Esophagus squamous epithelium (tissue), 5 donors: ENCODE measurements around the gene OLFM2. TPM values are rescaled to one million over a fixed set of nuclear protein-coding genes. Genes with fewer than 3 reads are reported as not detected.

ENCODE experiments used
- DNase-seq: peaks from one replicate; lab custom pipeline; 2025; lab: John Stamatoyannopoulos, UW
- H3K27ac ChIP-seq, 4 donors: fragments of 200-600 bp; sonication (generic); one replicate each; pipeline ENCODE4 v1.5.1; 2016 to 2019; ENCODE audit warnings: mild to moderate bottlenecking in 1 of 4
- H3K27me3 ChIP-seq, 4 donors: fragments of 200-600 bp; sonication (generic); 1 replicate in 3 of 4; 2 replicates in 1 of 4; pipeline versions ENCODE4 v1.5.1 to v1.6.0; 2017 to 2021; ENCODE audit warnings: antibody characterized with exemption in 1 of 4
- H3K36me3 ChIP-seq, 3 donors: fragments of 200-600 bp; sonication (generic); one replicate each; pipeline ENCODE4 v1.5.1; 2016 to 2019
- H3K4me1 ChIP-seq, 3 donors: fragments of 200-600 bp; sonication (generic); one replicate each; pipeline ENCODE4 v1.5.1; 2017 to 2019
- H3K4me3 ChIP-seq, 4 donors: fragments of 200-600 bp; sonication (generic); 1 replicate in 3 of 4; 2 replicates in 1 of 4; pipeline ENCODE4 v1.5.1; 2016 to 2019; ENCODE audit warnings: mild to moderate bottlenecking in 2 of 4, moderate library complexity in 1 of 4
- H3K9me3 ChIP-seq, 3 donors: fragments of 200-600 bp; sonication (generic); one replicate each; pipeline ENCODE4 v1.5.1; 2016 to 2019
- CTCF ChIP-seq, 6 experiments: fragments of 450-650 bp in 4 of 6; fragments of 200-600 bp in 2 of 6; sonication (generic) in 2 of 6; IDR thresholded peaks; one replicate each; pipeline ENCODE4 v1.5.1; 2016 to 2019; ENCODE audit warnings: antibody characterized with exemption in 6 of 6, mild to moderate bottlenecking in 4 of 6, moderate library complexity in 4 of 6
- POLR2A ChIP-seq, 4 donors: fragments of 450-650 bp; IDR thresholded peaks; one replicate each; pipeline ENCODE4 v1.6.1; 2017; ENCODE audit warnings: antibody characterized with exemption in 4 of 4, mild to moderate bottlenecking in 4 of 4, moderate library complexity in 3 of 4
- WGBS, 2 donors: methylation state at CpG; one replicate each; pipeline ENCODE4 v1.1.5; 2018; 5-methylcytosine and 5-hydroxymethylcytosine counted together
- intact Hi-C: fragments of 100-400 bp; cut with DNase I; formaldehyde crosslinking; loops from one replicate; pipeline ENCODE4 v1.15.0; 2022
- total RNA-seq, 4 donors: library from RNA; depleted of rRNA; stranded (reverse); fragments of >200 nt; gene quantifications; one replicate each; pipeline ENCODE4 v1.1.0, GENCODE V29; 2016
- donor health status: DM: yes; HTN: yes; CAD: no.

The OLFM2 gene
- total RNA-seq, 4 donors from 2014 or later = 8.6 to 14.6 (median 9.8) TPM

- Histone ChIP-seq H3K4me1 (no peaks in the 10 kb centered on the region), H3K27me3 (no peaks in the 10 kb centered on the region), H3K36me3 (no peaks in the 10 kb centered on the region), H3K27ac (no peak overlapping the region), H3K4me3 (no peak overlapping the region), H3K9me3 (no peaks in the 10 kb centered on the region)
- DNase-seq = no peak
- intact Hi-C loops = no loop called here
- 67 to 69% methylated on average over 12 to 13 of the region's 13 CpGs for WGBS, 2 donors
- no peak for TF ChIP-seq POLR2A (IDR thresholded peaks at IDR 0.05)
- no peak for TF ChIP-seq CTCF (IDR thresholded peaks at IDR 0.05)
These were observed 61.2 kb downstream of the OLFM2 start for GRCh38 chr19:9875031-9875627.

GRCh38 chr19:9872618-9873242, 63.6 kb downstream of the OLFM2 start:
- Histone ChIP-seq H3K36me3 (no peaks in the 10 kb centered on the region), H3K27me3 (no peaks in the 10 kb centered on the region), H3K9me3 (no peaks in the 10 kb centered on the region), H3K4me3 (no peak overlapping the region), H3K4me1 (no peaks in the 10 kb centered on the region), H3K27ac (no peak overlapping the region)
- DNase-seq = no peak
- 90 to 94% methylated on average over 6 to 8 of the region's 8 CpGs for WGBS, 2 donors
- intact Hi-C loops = no loop called here
- TF ChIP-seq CTCF (IDR thresholded peaks at IDR 0.05) (no peak), POLR2A (IDR thresholded peaks at IDR 0.05) (no peak)

- WGBS, 2 donors = 66 to 88% methylated on average over 5 to 13 of the region's 16 CpGs
These were observed 64.5 kb downstream of the OLFM2 start for GRCh38 chr19:9871626-9872338.

GRCh38 chr19:9868983-9869617, 67.2 kb downstream of the OLFM2 start:
- intact Hi-C loops = no loop called here
- Histone ChIP-seq H3K27me3 (no peaks in the 10 kb centered on the region), H3K36me3 (no peaks in the 10 kb centered on the region), H3K4me3 (no peak overlapping the region), H3K9me3 (no peaks in the 10 kb centered on the region), H3K4me1 (no peaks in the 10 kb centered on the region), H3K27ac (no peak overlapping the region)
- no peak for TF ChIP-seq POLR2A (IDR thresholded peaks at IDR 0.05)
- TF ChIP-seq CTCF (IDR thresholded peaks at IDR 0.05) = no peak
- DNase-seq = no peak
- 75 to 76% methylated on average over 6 to 7 of the region's 7 CpGs for WGBS, 2 donors

More at GRCh38 chr19:9871626-9872338, 64.5 kb downstream of the OLFM2 start:
- H3K4me3 ChIP-seq = no peak overlapping the region
- no peaks in the 10 kb centered on the region for H3K36me3 ChIP-seq
- intact Hi-C loops = no loop called here
- no peaks in the 10 kb centered on the region for H3K4me1 ChIP-seq
- TF ChIP-seq CTCF (IDR thresholded peaks at IDR 0.05) = no peak
- no peak for TF ChIP-seq POLR2A (IDR thresholded peaks at IDR 0.05)
- DNase-seq = no peak
- no peak overlapping the region for H3K27ac ChIP-seq
- H3K27me3 ChIP-seq = no peaks in the 10 kb centered on the region
- no peaks in the 10 kb centered on the region for H3K9me3 ChIP-seq
